ENCODE measurements around the gene IFT25.

Gene IFT25

DNA sequence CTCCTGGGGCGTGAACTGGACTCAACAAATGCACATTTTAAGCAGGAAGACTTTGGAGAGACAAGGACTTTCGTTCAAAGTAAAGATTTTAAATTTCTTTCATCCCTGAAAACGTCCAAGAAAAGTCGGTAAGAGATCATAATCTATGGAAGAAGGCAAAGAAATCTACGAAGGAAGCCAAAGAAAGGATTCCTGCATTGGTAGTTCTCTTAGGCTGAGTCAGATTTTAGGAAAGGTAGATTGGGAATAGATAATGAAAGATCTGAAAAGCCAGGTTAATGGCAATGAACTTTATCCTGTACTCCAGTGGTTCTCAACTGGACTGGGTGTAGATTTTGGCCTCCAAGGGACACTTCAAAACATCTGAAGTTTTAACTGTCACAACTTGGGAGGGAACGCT, 2.4 kb downstream of the IFT25 start:
- DNase-seq, result peak in 1 of 2 donors; percentile 18
- Histone ChIP-seq H4K8ac (ENCODE audit: low read depth, low read length) (no peak overlapping the region), H3K27ac (ENCODE audit: low read depth, low read length) (no peak overlapping the region), H2BK120ac (ENCODE audit: insufficient read depth, low read length, poor library complexity) (no peak overlapping the region), H4K91ac (ENCODE audit: low read depth, low read length) (no peak overlapping the region), H3K4ac (ENCODE audit: low read depth, low read length) (no peak overlapping the region), H3K4me1 (ENCODE audit: control insufficient read depth in 1 of 2, insufficient read depth in 2 of 2, low read length in 2 of 2) (peaks cover 4 to 15% of the 10 kb centered on the region in 2 experiments), H4K12ac (ENCODE audit: low read depth, low read length) (no peak overlapping the region), H3K18ac (ENCODE audit: low read length) (no peak overlapping the region), H3K14ac (ENCODE audit: low read length) (no peak overlapping the region), H3K23ac (ENCODE audit: low read length) (no peak overlapping the region), H3K79me2 (ENCODE audit: control insufficient read depth, insufficient read depth, low read length, poor library complexity) (peaks cover 11% of the 10 kb centered on the region), H2AK5ac (ENCODE audit: low read length) (no peak overlapping the region), H3K27me3 (ENCODE audit: insufficient read depth, low read length) (no peaks in the 10 kb centered on the region), H3K9me3 (ENCODE audit: insufficient read depth, low read depth, low read length) (no peaks in the 10 kb centered on the region), H2BK5ac (ENCODE audit: low read depth, low read length, poor library complexity) (no peak overlapping the region), H2BK12ac (ENCODE audit: low read length) (no peak overlapping the region), H3K4me2 (ENCODE audit: low read length) (no peak overlapping the region), H3K79me1 (ENCODE audit: low read length) (peaks cover 11% of the 10 kb centered on the region), H3K36me3 (ENCODE audit: control insufficient read depth in 1 of 2, insufficient read depth in 2 of 2, low read length in 2 of 2) (no peaks in the 10 kb centered on the region), H3K4me3 (ENCODE audit: low read depth, low read length) (no peak overlapping the region), H3K9ac (ENCODE audit: low read length) (no peak overlapping the region), H2AFZ (ENCODE audit: insufficient read depth, low read length, poor library complexity) (no peak overlapping the region)
- WGBS (ENCODE audit: extremely low coverage, insufficient coverage, insufficient read length), result no CpG with 5 or more reads among the region's 6 CpGs

DNA sequence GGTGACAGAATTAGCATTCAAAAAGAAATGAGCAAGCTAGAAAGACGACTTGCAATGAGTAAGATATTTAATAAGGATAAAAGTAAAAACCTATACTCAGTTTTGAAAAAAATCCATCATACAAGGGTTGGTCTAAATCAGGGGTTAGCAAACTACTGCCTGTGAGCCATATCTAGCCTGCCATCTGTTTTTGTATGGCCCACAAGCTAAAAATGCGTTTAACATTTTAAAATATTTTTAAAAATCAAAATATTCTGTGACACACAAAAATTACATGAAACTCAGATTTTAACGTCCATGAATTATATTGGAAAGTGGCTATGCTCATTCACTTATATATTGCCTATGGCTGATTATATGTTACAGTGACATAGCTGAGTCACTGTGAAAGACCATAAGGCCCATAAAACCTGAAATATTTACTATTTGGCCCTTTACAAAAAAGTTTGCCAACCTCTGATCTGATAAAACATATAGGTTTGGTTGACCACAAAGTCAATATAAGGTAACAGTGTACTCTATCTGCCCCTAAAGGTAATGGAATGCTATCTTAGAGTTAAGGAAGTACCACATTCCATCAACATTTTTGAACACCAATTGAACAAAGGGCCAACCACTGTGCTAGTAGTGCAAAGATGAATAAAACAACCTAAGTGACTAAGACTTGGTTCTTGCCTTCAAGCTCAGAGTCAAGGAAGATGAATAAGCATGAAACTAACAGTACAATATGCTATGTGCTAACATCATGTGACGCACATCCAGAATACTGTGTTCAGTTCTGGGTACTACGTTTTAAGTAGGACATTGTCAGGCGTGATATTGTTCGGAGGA, 3.2 kb downstream of the IFT25 start:
- H3K27me3 ChIP-seq (ENCODE audit: insufficient read depth, low read length), result no peaks in the 10 kb centered on the region
- no peaks in the 10 kb centered on the region for H3K36me3 ChIP-seq (ENCODE audit: control insufficient read depth in 1 of 2, insufficient read depth in 2 of 2, low read length in 2 of 2)
- H3K79me1 ChIP-seq (ENCODE audit: low read length), result peaks cover 11% of the 10 kb centered on the region
- no CpG with 5 or more reads among the region's 7 CpGs for WGBS (ENCODE audit: extremely low coverage, insufficient coverage, insufficient read length)
- DNase-seq, result peak in 1 of 2 donors; percentile 40
- H3K9me3 ChIP-seq (ENCODE audit: insufficient read depth, low read depth, low read length), result no peaks in the 10 kb centered on the region
- H3K9ac ChIP-seq (ENCODE audit: low read length), result no peak overlapping the region
- no peak overlapping the region for H4K91ac ChIP-seq (ENCODE audit: low read depth, low read length)
- H3K4me2 ChIP-seq (ENCODE audit: low read length), result no peak overlapping the region
- H2BK12ac ChIP-seq (ENCODE audit: low read length), result no peak overlapping the region
- H2BK120ac ChIP-seq (ENCODE audit: insufficient read depth, low read length, poor library complexity), result no peak overlapping the region
- H4K8ac ChIP-seq (ENCODE audit: low read depth, low read length), result no peak overlapping the region
- no peak overlapping the region for H2BK5ac ChIP-seq (ENCODE audit: low read depth, low read length, poor library complexity)
- H3K14ac ChIP-seq (ENCODE audit: low read length), result no peak overlapping the region
- H3K4me3 ChIP-seq (ENCODE audit: low read depth, low read length), result no peak overlapping the region
- H3K4me1 ChIP-seq (ENCODE audit: control insufficient read depth in 1 of 2, insufficient read depth in 2 of 2, low read length in 2 of 2), result peaks cover 4 to 15% of the 10 kb centered on the region in 2 experiments
- no peak overlapping the region for H3K4ac ChIP-seq (ENCODE audit: low read depth, low read length)
- no peak overlapping the region for H3K18ac ChIP-seq (ENCODE audit: low read length)
- H2AFZ ChIP-seq (ENCODE audit: insufficient read depth, low read length, poor library complexity), result no peak overlapping the region
- H2AK5ac ChIP-seq (ENCODE audit: low read length), result no peak overlapping the region
- no peak overlapping the region for H3K23ac ChIP-seq (ENCODE audit: low read length)
- H3K79me2 ChIP-seq (ENCODE audit: control insufficient read depth, insufficient read depth, low read length, poor library complexity), result peaks cover 11% of the 10 kb centered on the region
- H4K12ac ChIP-seq (ENCODE audit: low read depth, low read length), result no peak overlapping the region
- no peak overlapping the region for H3K27ac ChIP-seq (ENCODE audit: low read depth, low read length)

DNA sequence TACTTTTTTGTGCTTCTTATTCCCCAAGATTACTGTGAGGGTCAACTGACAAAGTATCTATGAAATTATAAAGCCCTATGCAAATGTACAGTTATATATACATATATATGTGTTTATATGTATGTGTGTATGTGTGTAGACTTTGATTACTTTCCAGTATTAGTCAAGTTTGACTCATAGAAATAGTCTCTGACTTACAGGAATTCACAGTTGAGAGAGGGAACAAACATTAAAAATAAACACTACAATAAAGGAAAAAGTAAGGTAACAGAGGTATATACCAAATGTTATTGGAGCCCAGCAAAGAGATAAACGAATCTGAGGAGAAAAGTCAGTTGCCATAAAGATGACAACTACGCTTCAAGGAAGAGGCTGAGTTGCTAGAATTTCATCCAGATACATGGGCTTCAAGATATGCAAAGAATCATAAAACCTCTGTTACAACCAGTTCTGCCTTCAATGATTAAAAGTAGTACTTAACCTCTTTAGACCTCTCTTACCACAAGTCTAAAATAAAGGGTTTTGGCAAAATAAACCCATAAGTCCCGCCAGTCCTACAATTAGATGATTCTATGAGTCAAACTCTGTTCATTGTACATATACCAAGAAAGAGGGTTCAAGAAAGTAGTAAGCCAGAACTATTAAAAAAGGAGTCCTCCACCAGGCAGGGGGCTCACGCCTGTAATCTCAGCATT, 7.2 kb downstream of the IFT25 start:
- H2AFZ ChIP-seq (ENCODE audit: insufficient read depth, low read length, poor library complexity), result no peak overlapping the region
- H2BK12ac ChIP-seq (ENCODE audit: low read length), result no peak overlapping the region
- H3K79me1 ChIP-seq (ENCODE audit: low read length), result no peaks in the 10 kb centered on the region
- H3K18ac ChIP-seq (ENCODE audit: low read length), result no peak overlapping the region
- H3K4me1 ChIP-seq (ENCODE audit: control insufficient read depth in 1 of 2, insufficient read depth in 2 of 2, low read length in 2 of 2), result peaks cover 0 to 1% of the 10 kb centered on the region in 2 experiments
- no peak overlapping the region for H2BK5ac ChIP-seq (ENCODE audit: low read depth, low read length, poor library complexity)
- no peak overlapping the region for H3K4me2 ChIP-seq (ENCODE audit: low read length)
- H3K4me3 ChIP-seq (ENCODE audit: low read depth, low read length), result no peak overlapping the region
- H3K27ac ChIP-seq (ENCODE audit: low read depth, low read length), result no peak overlapping the region
- no CpG with 5 or more reads among the region's 4 CpGs for WGBS (ENCODE audit: extremely low coverage, insufficient coverage, insufficient read length)
- peaks cover 0 to 4% of the 10 kb centered on the region in 2 experiments for H3K36me3 ChIP-seq (ENCODE audit: control insufficient read depth in 1 of 2, insufficient read depth in 2 of 2, low read length in 2 of 2)
- H3K9me3 ChIP-seq (ENCODE audit: insufficient read depth, low read depth, low read length), result peaks cover 6% of the 10 kb centered on the region
- no peak overlapping the region for H3K14ac ChIP-seq (ENCODE audit: low read length)
- no peak overlapping the region for H4K8ac ChIP-seq (ENCODE audit: low read depth, low read length)
- H3K4ac ChIP-seq (ENCODE audit: low read depth, low read length), result no peak overlapping the region
- H4K12ac ChIP-seq (ENCODE audit: low read depth, low read length), result no peak overlapping the region
- H3K79me2 ChIP-seq (ENCODE audit: control insufficient read depth, insufficient read depth, low read length, poor library complexity), result no peaks in the 10 kb centered on the region
- H3K23ac ChIP-seq (ENCODE audit: low read length), result no peak overlapping the region
- no peak overlapping the region for H2BK120ac ChIP-seq (ENCODE audit: insufficient read depth, low read length, poor library complexity)
- no peak overlapping the region for H4K91ac ChIP-seq (ENCODE audit: low read depth, low read length)
- H3K9ac ChIP-seq (ENCODE audit: low read length), result no peak overlapping the region
- no peak for DNase-seq
- H3K27me3 ChIP-seq (ENCODE audit: insufficient read depth, low read length), result no peaks in the 10 kb centered on the region
- H2AK5ac ChIP-seq (ENCODE audit: low read length), result no peak overlapping the region

DNA sequence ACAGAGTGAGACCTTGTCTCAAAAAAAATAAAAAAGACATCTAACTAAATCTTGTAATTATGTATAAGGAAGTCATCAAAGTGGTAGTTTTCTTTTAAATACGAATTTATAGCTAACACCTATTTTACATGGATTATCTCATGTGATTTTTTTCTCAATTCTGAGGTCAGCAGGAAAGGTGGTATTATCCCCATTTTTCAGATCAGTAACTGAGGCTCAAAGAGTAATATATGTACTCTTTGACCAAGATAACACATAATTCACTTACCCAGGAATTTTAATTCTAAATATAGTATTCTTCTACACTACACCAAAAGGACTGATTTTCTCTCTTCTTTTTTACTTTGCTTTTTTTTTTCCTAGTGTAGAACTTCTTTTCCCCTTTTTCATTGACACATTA, 9.1 kb downstream of the IFT25 start:
- no peak overlapping the region for H2BK12ac ChIP-seq (ENCODE audit: low read length)
- H3K9me3 ChIP-seq (ENCODE audit: insufficient read depth, low read depth, low read length), result peaks cover 11% of the 10 kb centered on the region
- no peak overlapping the region for H3K9ac ChIP-seq (ENCODE audit: low read length)
- no peak overlapping the region for H3K27ac ChIP-seq (ENCODE audit: low read depth, low read length)
- no peak overlapping the region for H2BK120ac ChIP-seq (ENCODE audit: insufficient read depth, low read length, poor library complexity)
- no peaks in the 10 kb centered on the region for H3K27me3 ChIP-seq (ENCODE audit: insufficient read depth, low read length)
- H2BK5ac ChIP-seq (ENCODE audit: low read depth, low read length, poor library complexity), result no peak overlapping the region
- H3K4me1 ChIP-seq (ENCODE audit: control insufficient read depth in 1 of 2, insufficient read depth in 2 of 2, low read length in 2 of 2), result no peaks in the 10 kb centered on the region
- no peak overlapping the region for H2AK5ac ChIP-seq (ENCODE audit: low read length)
- no peak overlapping the region for H4K91ac ChIP-seq (ENCODE audit: low read depth, low read length)
- H3K4me2 ChIP-seq (ENCODE audit: low read length), result no peak overlapping the region
- no peak overlapping the region for H4K12ac ChIP-seq (ENCODE audit: low read depth, low read length)
- DNase-seq, result no peak
- WGBS (ENCODE audit: extremely low coverage, insufficient coverage, insufficient read length), result no CpG with 5 or more reads among the region's 1 CpG
- no peak overlapping the region for H3K14ac ChIP-seq (ENCODE audit: low read length)
- H4K8ac ChIP-seq (ENCODE audit: low read depth, low read length), result no peak overlapping the region
- H3K4me3 ChIP-seq (ENCODE audit: low read depth, low read length), result no peak overlapping the region
- H3K4ac ChIP-seq (ENCODE audit: low read depth, low read length), result no peak overlapping the region
- no peak overlapping the region for H3K23ac ChIP-seq (ENCODE audit: low read length)
- no peaks in the 10 kb centered on the region for H3K79me2 ChIP-seq (ENCODE audit: control insufficient read depth, insufficient read depth, low read length, poor library complexity)
- H3K79me1 ChIP-seq (ENCODE audit: low read length), result no peaks in the 10 kb centered on the region
- H2AFZ ChIP-seq (ENCODE audit: insufficient read depth, low read length, poor library complexity), result no peak overlapping the region
- H3K36me3 ChIP-seq (ENCODE audit: control insufficient read depth in 1 of 2, insufficient read depth in 2 of 2, low read length in 2 of 2), result peaks cover 5 to 10% of the 10 kb centered on the region in 2 experiments
- H3K18ac ChIP-seq (ENCODE audit: low read length), result no peak overlapping the region

All from trophoblast cell (in vitro differentiated cells and primary cell).